ENCODE measurements around the gene UBE2E2.
A peak's percentile ranks its signal among the peaks of the same experiment; 100 is the strongest.

The UBE2E2 gene

GRCh38 chr3:23193831-23194230 is 9.3 kb upstream of the UBE2E2 start:
- DNase-seq = no peak

GRCh38 chr3:23198801-23199200 is 4.3 kb upstream of the UBE2E2 start:
- DNase-seq = no peak

GRCh38 chr3:23199649-23200048 is 3.5 kb upstream of the UBE2E2 start:
- no peak for DNase-seq

GRCh38 chr3:23201154-23201838 is 1.8 kb upstream of the UBE2E2 start:
- no peak for DNase-seq

GRCh38 chr3:23202203-23202920 is 765 bp upstream of the UBE2E2 start:
- peak in 34 of 56 donors; percentile 8 to 81 (median 64) for DNase-seq

- DNase-seq = peak in 33 of 56 donors; percentile 15 to 72 (median 49)
Measured at GRCh38 chr3:23203708-23204330, 692 bp downstream of the UBE2E2 start.

GRCh38 chr3:23206366-23206765 is 3.2 kb downstream of the UBE2E2 start:
- no peak for DNase-seq

- no peak for DNase-seq
Measured at GRCh38 chr3:23209103-23209502, 6.0 kb downstream of the UBE2E2 start.

- no peak for DNase-seq
Measured at GRCh38 chr3:23209747-23210487, 6.8 kb downstream of the UBE2E2 start.

GRCh38 chr3:23213813-23214212 is 10.7 kb downstream of the UBE2E2 start:
- DNase-seq = no peak

GRCh38 chr3:23217872-23218554 is 14.9 kb downstream of the UBE2E2 start:
- no peak for DNase-seq

GRCh38 chr3:23219117-23219516 is 16.0 kb downstream of the UBE2E2 start:
- no peak for DNase-seq

GRCh38 chr3:23219552-23219951 is 16.4 kb downstream of the UBE2E2 start:
- DNase-seq = no peak

GRCh38 chr3:23221136-23221535 is 18.0 kb downstream of the UBE2E2 start:
- no peak for DNase-seq

GRCh38 chr3:23232016-23232415 is 28.9 kb downstream of the UBE2E2 start:
- DNase-seq = no peak

GRCh38 chr3:23232854-23233253 is 29.7 kb downstream of the UBE2E2 start:
- DNase-seq = no peak

- peak in 2 of 56 donors; percentile 5 to 9 for DNase-seq
Measured at GRCh38 chr3:23235264-23235663, 32.1 kb downstream of the UBE2E2 start.

GRCh38 chr3:23236890-23237289 is 33.8 kb downstream of the UBE2E2 start:
- DNase-seq = no peak

- DNase-seq = no peak
Measured at GRCh38 chr3:23238156-23238555, 35.0 kb downstream of the UBE2E2 start.

- no peak for DNase-seq
Measured at GRCh38 chr3:23238578-23238977, 35.5 kb downstream of the UBE2E2 start.

All from amygdala (tissue), 56 donors.